ENCODE data around the gene NAT16. TPM values are rescaled to one million over a fixed set of nuclear protein-coding genes. Genes with fewer than 3 reads are reported as not detected.

NAT16 gene
- total RNA-seq (2014; rRNA removed; shearing (Covaris generic)) (0.21 TPM in 1 of 2 replicates, not detected in the other), polyA plus RNA-seq (2016; fragmentation: Nextera tagmentation; extraction: Ambion mirVana) (0.31 and 0.57 TPM in 2 replicates)
- long read RNA-seq = 0 reads

DNA sequence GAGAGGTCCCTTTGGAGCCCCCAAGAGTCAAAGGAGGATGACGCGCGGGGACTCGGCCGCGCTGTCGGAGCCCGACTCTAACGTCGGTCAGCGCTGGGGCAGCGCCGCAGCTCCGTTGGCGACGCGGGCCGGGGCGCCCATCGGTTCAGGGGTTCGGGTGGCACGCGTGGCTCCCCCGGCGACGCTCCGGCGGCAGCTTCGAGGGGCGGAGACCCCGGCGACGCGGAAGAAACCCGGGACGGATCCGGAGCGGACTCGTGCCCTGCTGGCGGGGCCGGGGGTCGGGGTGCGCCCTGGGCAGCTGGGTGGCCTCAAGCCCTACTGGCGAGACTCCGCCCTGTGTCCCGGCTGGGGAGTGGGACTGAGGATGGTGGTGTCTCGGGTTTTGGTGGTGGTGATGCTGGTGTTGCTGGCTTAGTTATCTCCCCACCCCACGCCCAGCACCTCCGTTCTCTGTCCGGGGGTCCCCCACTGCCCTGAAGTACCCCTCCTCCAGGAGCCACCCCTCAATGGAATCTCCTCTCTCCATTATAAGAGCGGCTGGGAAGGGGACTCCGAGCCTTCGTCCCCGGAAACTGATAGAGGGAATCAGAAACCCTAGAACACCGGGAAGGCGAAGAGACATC is at the start of gene NAT16:
NAT16 (minus strand) TSS at position 164 of the 626 bp plus-strand sequence. CDS start 5,486 bp downstream, outside the sequence.
- Histone ChIP-seq H3F3A (replicated peaks; ENCODE audit: low read depth) (peaks cover 9% of the 10 kb centered on the region; the same call in 1 of the 2 replicates), H3K4me3 (peak within 1 kb of the TSS; percentile 73), H3K36me3 (ENCODE audit: insufficient read depth) (no peaks in the 10 kb centered on the region; the same call in 1 of the 2 replicates), H3K27ac (ENCODE audit: low read depth) (no peak within 1 kb of the TSS), H4K20me1 (replicated peaks; ENCODE audit: insufficient read depth) (no peaks in the 10 kb centered on the region), H3K4me1 (ENCODE audit: insufficient read depth) (peaks cover 5% of the 10 kb centered on the region; the same call in 1 of the 2 replicates), H3K4me2 (peak within 1 kb of the TSS; percentile 93), H2AFZ (peak within 1 kb of the TSS; percentile 96), H3K9me2 (ENCODE audit: insufficient read depth) (no peaks in the 10 kb centered on the region), H3K27me3 (ENCODE audit: insufficient read depth) (peaks cover 64% of the 10 kb centered on the region), H3K79me2 (replicated peaks; ENCODE audit: insufficient read depth) (no peaks in the 10 kb centered on the region)
- ATAC-seq = peak; percentile 44
- H3K27ac Mint-ChIP-seq = no peak within 1 kb of the TSS
- H3K4me1 Mint-ChIP-seq = peaks cover 14% of the 10 kb centered on the region
- no peaks in the 10 kb centered on the region; the same call in 2 of the 3 replicates for H3K9me3 Mint-ChIP-seq
- peaks cover 60% of the 10 kb centered on the region for H3K27me3 Mint-ChIP-seq (ENCODE audit: insufficient read depth, low read depth, poor library complexity)
- no peaks in the 10 kb centered on the region for H3K36me3 Mint-ChIP-seq (ENCODE audit: low read depth)
- H3K4me3 Mint-ChIP-seq = peak within 1 kb of the TSS; percentile 78
- TF ChIP-seq, protein P1, sequence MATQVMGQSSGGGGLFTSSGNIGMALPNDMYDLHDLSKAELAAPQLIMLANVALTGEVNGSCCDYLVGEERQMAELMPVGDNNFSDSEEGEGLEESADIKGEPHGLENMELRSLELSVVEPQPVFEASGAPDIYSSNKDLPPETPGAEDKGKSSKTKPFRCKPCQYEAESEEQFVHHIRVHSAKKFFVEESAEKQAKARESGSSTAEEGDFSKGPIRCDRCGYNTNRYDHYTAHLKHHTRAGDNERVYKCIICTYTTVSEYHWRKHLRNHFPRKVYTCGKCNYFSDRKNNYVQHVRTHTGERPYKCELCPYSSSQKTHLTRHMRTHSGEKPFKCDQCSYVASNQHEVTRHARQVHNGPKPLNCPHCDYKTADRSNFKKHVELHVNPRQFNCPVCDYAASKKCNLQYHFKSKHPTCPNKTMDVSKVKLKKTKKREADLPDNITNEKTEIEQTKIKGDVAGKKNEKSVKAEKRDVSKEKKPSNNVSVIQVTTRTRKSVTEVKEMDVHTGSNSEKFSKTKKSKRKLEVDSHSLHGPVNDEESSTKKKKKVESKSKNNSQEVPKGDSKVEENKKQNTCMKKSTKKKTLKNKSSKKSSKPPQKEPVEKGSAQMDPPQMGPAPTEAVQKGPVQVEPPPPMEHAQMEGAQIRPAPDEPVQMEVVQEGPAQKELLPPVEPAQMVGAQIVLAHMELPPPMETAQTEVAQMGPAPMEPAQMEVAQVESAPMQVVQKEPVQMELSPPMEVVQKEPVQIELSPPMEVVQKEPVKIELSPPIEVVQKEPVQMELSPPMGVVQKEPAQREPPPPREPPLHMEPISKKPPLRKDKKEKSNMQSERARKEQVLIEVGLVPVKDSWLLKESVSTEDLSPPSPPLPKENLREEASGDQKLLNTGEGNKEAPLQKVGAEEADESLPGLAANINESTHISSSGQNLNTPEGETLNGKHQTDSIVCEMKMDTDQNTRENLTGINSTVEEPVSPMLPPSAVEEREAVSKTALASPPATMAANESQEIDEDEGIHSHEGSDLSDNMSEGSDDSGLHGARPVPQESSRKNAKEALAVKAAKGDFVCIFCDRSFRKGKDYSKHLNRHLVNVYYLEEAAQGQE (IDR thresholded peaks at IDR 0.05; ENCODE audit: unreplicated experiment) = no peak
- peak; percentile 33; the same call in 1 of the 2 replicates for TF ChIP-seq CREB1 (CRISPR knock-in tag; IDR thresholded peaks at IDR 0.05; ENCODE audit: low read depth)
- TF ChIP-seq ZNF331 (CRISPR knock-in tag; IDR thresholded peaks at IDR 0.05; ENCODE audit: low read depth) = no peak
- peak; percentile 39 for TF ChIP-seq EZH2 (IDR thresholded peaks at IDR 0.05; ENCODE audit: low read depth, unreplicated experiment)
- TF ChIP-seq, protein P2, sequence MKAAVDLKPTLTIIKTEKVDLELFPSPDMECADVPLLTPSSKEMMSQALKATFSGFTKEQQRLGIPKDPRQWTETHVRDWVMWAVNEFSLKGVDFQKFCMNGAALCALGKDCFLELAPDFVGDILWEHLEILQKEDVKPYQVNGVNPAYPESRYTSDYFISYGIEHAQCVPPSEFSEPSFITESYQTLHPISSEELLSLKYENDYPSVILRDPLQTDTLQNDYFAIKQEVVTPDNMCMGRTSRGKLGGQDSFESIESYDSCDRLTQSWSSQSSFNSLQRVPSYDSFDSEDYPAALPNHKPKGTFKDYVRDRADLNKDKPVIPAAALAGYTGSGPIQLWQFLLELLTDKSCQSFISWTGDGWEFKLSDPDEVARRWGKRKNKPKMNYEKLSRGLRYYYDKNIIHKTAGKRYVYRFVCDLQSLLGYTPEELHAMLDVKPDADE (IDR thresholded peaks at IDR 0.05) = no peak
- DNase-seq (ENCODE audit: low spot score) = peak; percentile 69

DNA sequence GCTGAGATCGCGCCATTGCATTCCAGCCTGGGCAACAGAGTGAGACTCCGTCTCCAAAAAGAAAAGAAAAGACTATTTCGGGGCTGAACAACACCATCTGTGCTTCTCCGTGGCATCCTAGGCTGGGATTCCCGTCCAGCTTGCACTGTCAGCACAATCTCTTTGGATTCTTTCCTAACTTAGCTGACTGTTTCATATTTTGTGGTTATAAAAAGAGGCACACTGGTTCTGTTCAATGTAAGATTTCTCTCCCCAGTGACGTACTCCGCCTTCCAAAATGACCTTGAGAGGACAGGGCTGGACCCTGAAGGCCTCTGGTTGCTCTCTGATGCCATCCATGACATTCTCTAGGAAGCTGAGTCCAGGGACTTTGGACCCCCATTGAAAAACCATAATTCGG is 46.6 kb upstream of the NAT16 start:
- Histone ChIP-seq H3K27ac (ENCODE audit: low read depth) (no peak overlapping the region), H4K20me1 (replicated peaks; ENCODE audit: insufficient read depth) (no peaks in the 10 kb centered on the region; the same call in 1 of the 2 replicates), H3K9me2 (ENCODE audit: insufficient read depth) (no peaks in the 10 kb centered on the region), H3F3A (replicated peaks; ENCODE audit: low read depth) (peaks cover 9% of the 10 kb centered on the region; the same call in 1 of the 2 replicates), H3K27me3 (ENCODE audit: insufficient read depth) (no peaks in the 10 kb centered on the region), H3K4me3 (no peak overlapping the region), H3K4me2 (no peak overlapping the region), H3K79me2 (replicated peaks; ENCODE audit: insufficient read depth) (no peaks in the 10 kb centered on the region), H3K4me1 (ENCODE audit: insufficient read depth) (peaks cover 8% of the 10 kb centered on the region; the same call in 1 of the 2 replicates), H2AFZ (no peak overlapping the region), H3K36me3 (ENCODE audit: insufficient read depth) (peaks cover 12% of the 10 kb centered on the region; the same call in 1 of the 2 replicates)
- H3K4me1 Mint-ChIP-seq = peaks cover 16% of the 10 kb centered on the region
- H3K9me3 Mint-ChIP-seq = no peaks in the 10 kb centered on the region
- peaks cover 14% of the 10 kb centered on the region for H3K27me3 Mint-ChIP-seq (ENCODE audit: insufficient read depth, low read depth, poor library complexity)
- H3K36me3 Mint-ChIP-seq (ENCODE audit: low read depth) = peaks cover 46% of the 10 kb centered on the region
- DNase-seq (ENCODE audit: low spot score) (no peak), ATAC-seq (no peak)
- H3K4me3 Mint-ChIP-seq = no peak overlapping the region
- no peak overlapping the region for H3K27ac Mint-ChIP-seq
- TF ChIP-seq, protein P1 (IDR thresholded peaks at IDR 0.05; ENCODE audit: unreplicated experiment) = no peak
- TF ChIP-seq CREB1 (CRISPR knock-in tag; IDR thresholded peaks at IDR 0.05; ENCODE audit: low read depth) = no peak
- TF ChIP-seq JUNB (IDR thresholded peaks at IDR 0.05; ENCODE audit: unreplicated experiment) = no peak
- no peak for TF ChIP-seq ZNF331 (CRISPR knock-in tag; IDR thresholded peaks at IDR 0.05; ENCODE audit: low read depth)
- no peak for TF ChIP-seq ZNF114 (CRISPR knock-in tag; IDR thresholded peaks at IDR 0.05)
- TF ChIP-seq, protein P3, sequence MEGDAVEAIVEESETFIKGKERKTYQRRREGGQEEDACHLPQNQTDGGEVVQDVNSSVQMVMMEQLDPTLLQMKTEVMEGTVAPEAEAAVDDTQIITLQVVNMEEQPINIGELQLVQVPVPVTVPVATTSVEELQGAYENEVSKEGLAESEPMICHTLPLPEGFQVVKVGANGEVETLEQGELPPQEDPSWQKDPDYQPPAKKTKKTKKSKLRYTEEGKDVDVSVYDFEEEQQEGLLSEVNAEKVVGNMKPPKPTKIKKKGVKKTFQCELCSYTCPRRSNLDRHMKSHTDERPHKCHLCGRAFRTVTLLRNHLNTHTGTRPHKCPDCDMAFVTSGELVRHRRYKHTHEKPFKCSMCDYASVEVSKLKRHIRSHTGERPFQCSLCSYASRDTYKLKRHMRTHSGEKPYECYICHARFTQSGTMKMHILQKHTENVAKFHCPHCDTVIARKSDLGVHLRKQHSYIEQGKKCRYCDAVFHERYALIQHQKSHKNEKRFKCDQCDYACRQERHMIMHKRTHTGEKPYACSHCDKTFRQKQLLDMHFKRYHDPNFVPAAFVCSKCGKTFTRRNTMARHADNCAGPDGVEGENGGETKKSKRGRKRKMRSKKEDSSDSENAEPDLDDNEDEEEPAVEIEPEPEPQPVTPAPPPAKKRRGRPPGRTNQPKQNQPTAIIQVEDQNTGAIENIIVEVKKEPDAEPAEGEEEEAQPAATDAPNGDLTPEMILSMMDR (conservative IDR thresholded peaks at IDR 0.05; ENCODE audit: low read depth in 2 of 2) = no peak
- TF ChIP-seq, protein P2 (IDR thresholded peaks at IDR 0.05) = no peak
- TF ChIP-seq POLR2AphosphoS5 (IDR thresholded peaks at IDR 0.05; ENCODE audit: low read depth) = no peak
